Measurements from ENCODE around the gene STX1B.

Gene STX1B

GRCh38 chr16:30976486-30976885 is 34.0 kb downstream of the STX1B start:
- no peak for FAIRE-seq

- FAIRE-seq, result no peak
These were observed 36.1 kb downstream of the STX1B start for GRCh38 chr16:30974348-30974747.

- no peak for FAIRE-seq
These were observed 37.6 kb downstream of the STX1B start for GRCh38 chr16:30972872-30973271.

GRCh38 chr16:30971298-30971697 is 39.1 kb downstream of the STX1B start:
- FAIRE-seq, result no peak

- no peak for FAIRE-seq
These were observed 41.1 kb downstream of the STX1B start for GRCh38 chr16:30969246-30969842.

- FAIRE-seq, result no peak
These were observed 42.6 kb downstream of the STX1B start for GRCh38 chr16:30967795-30968194.

- no peak for FAIRE-seq
These were observed 44.3 kb downstream of the STX1B start for GRCh38 chr16:30966033-30966619.

- no peak for FAIRE-seq
These were observed 45.0 kb downstream of the STX1B start for GRCh38 chr16:30965436-30965835.

- FAIRE-seq, result no peak
These were observed 45.7 kb downstream of the STX1B start for GRCh38 chr16:30964574-30965226.

GRCh38 chr16:30963925-30964511 is 46.4 kb downstream of the STX1B start:
- FAIRE-seq, result no peak

GRCh38 chr16:30961384-30961783 is 49.1 kb downstream of the STX1B start:
- no peak for FAIRE-seq

GRCh38 chr16:30958175-30959079 is 52.0 kb downstream of the STX1B start:
- FAIRE-seq, result no peak

- FAIRE-seq, result peak; percentile 15
These were observed 52.8 kb downstream of the STX1B start, which contains the start of gene SETD1A for GRCh38 chr16:30957456-30958174. TSS of gene SETD1A (plus strand) at chr16:30957754. CDS start at chr16:30958732, 978 bp downstream.

- no peak for FAIRE-seq
These were observed 53.6 kb downstream of the STX1B start for GRCh38 chr16:30956601-30957455.

GRCh38 chr16:30954993-30955392 is 55.4 kb downstream of the STX1B start:
- no peak for FAIRE-seq

GRCh38 chr16:30953511-30954124 is 56.8 kb downstream of the STX1B start:
- no peak for FAIRE-seq

- no peak for FAIRE-seq
These were observed 57.3 kb downstream of the STX1B start for GRCh38 chr16:30953111-30953510.

GRCh38 chr16:30951750-30952149 is 58.7 kb downstream of the STX1B start:
- FAIRE-seq, result no peak

- FAIRE-seq, result no peak
These were observed 59.2 kb downstream of the STX1B start for GRCh38 chr16:30951193-30951592.

- FAIRE-seq, result no peak
These were observed 59.8 kb downstream of the STX1B start for GRCh38 chr16:30950516-30951065.
